NCI-H510A (cell line): ENCODE results near the gene LCN10.

Experiments used
- DNase-seq: peaks from one replicate; lab custom pipeline; 2025; lab: John Stamatoyannopoulos, UW

Gene LCN10

GRCh38 chr9:136754626-136755301, 12.0 kb upstream of the LCN10 start:
- no peak for DNase-seq

GRCh38 chr9:136754059-136754572, 11.4 kb upstream of the LCN10 start:
- no peak for DNase-seq

GRCh38 chr9:136753371-136754058, 10.8 kb upstream of the LCN10 start:
- no peak for DNase-seq

- no peak for DNase-seq
Measured at GRCh38 chr9:136751814-136752213, 9.1 kb upstream of the LCN10 start.

GRCh38 chr9:136751244-136751643, 8.5 kb upstream of the LCN10 start:
- DNase-seq: no peak

- no peak for DNase-seq
Measured at GRCh38 chr9:136750526-136750925, 7.8 kb upstream of the LCN10 start.

- DNase-seq: no peak
Measured at GRCh38 chr9:136748666-136749611, 6.2 kb upstream of the LCN10 start.

- no peak for DNase-seq
Measured at GRCh38 chr9:136748201-136748600, 5.5 kb upstream of the LCN10 start, which contains the start of gene LCN6. Gene LCN6 (minus strand): TSS chr9:136748525. CDS start chr9:136748483, 42 bp downstream.

- no peak for DNase-seq
Measured at GRCh38 chr9:136747161-136748060, 4.7 kb upstream of the LCN10 start.

GRCh38 chr9:136746621-136747020, 3.9 kb upstream of the LCN10 start:
- no peak for DNase-seq

GRCh38 chr9:136746155-136746490, 3.4 kb upstream of the LCN10 start:
- no peak for DNase-seq

GRCh38 chr9:136745389-136746154, 2.8 kb upstream of the LCN10 start:
- DNase-seq: no peak

- DNase-seq: no peak
Measured at GRCh38 chr9:136744773-136745172, 2.0 kb upstream of the LCN10 start.

GRCh38 chr9:136743639-136744211, 985 bp upstream of the LCN10 start:
- DNase-seq: no peak

- no peak for DNase-seq
Measured at GRCh38 chr9:136741883-136742571, 713 bp downstream of the LCN10 start.

GRCh38 chr9:136740971-136741882, 1.5 kb downstream of the LCN10 start:
- DNase-seq: no peak

GRCh38 chr9:136740491-136740890, 2.2 kb downstream of the LCN10 start:
- no peak for DNase-seq

GRCh38 chr9:136740069-136740468, 2.7 kb downstream of the LCN10 start:
- DNase-seq: no peak

GRCh38 chr9:136739509-136739908, 3.2 kb downstream of the LCN10 start:
- DNase-seq: no peak
